Activated effector memory CD4-positive, alpha-beta T cell treated with Interleukin-2 at 50 U/mL for 16 hours (primary cell): ENCODE results near the gene CD3E.
"Not testable (repeated sequence)": the region's sequence is repeated elsewhere in the genome, so short reads cannot be mapped to it uniquely, and the experiment has no call there.

Experiments
- DNase-seq: peaks from one replicate; pipeline ENCODE4 v3.0.0-alpha.2; 2020

Gene CD3E

DNA sequence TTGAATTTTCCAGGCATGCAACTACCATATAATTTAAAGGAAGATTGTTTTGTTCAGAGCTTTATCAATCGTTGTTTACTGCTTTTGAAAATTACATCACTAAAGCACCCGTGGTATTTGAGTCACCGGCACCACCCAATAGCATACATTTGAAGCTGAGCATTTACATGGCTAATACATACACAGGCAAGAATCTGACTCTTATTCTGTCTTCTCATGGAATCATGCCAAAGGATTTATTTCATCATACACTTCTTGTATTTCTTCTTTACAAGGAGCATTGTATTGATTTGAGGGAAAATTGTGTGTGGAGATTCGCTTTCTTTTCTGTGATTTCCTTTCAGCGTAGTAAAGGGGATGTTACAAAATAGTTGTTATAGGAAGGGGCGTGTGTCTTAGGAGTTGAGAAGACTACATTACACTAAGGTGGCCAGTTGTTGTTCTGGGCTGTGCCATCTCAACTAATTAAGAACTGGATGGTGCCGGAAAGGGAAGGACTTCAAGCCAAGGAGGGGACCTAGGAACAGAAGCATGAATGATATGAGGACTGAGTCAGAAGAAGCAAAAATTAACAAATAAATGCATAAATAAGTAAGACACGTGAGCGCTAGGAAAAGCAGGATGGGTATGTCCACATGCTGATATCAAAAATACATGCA lies 12.9 kb upstream of the CD3E start:
- DNase-seq = no peak

DNA sequence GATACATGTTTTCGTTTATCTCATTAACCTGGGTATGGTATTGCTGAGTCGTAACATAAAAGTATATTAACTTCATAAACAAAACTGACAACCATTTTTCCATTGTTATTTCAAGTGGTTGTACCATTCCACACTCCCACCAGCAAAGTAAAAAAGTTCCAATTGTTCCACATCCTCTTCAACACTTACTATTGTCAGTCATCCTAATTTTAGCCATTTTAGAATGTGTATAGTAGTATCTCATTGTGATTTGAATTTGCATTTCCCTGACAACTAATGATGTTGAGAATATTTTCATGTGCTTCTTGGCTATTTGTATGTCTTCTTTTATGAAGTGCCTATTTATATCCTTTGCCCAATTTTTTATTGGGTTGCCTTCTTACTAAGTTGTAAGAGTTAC lies 10.5 kb upstream of the CD3E start:
- no peak for DNase-seq

DNA sequence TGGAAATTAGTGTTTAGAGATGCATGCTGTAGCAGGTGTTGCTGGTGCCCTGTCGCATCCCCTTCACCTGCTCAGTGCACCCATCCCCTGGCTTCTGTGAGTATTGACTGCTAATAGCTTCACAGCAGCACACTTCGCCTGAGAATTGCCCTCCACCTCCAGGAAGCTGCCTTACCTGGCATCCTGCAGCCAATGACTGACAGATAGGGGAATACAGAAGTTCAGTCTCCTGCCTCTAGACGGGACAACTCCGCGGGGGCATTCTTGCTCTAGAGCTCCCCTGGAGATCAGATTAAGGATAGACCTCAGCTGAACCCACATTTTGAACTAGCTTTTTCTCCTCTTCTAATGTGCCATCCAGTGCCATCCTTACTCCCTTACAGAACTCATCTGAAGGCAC lies 9.3 kb upstream of the CD3E start:
- DNase-seq = no peak

DNA sequence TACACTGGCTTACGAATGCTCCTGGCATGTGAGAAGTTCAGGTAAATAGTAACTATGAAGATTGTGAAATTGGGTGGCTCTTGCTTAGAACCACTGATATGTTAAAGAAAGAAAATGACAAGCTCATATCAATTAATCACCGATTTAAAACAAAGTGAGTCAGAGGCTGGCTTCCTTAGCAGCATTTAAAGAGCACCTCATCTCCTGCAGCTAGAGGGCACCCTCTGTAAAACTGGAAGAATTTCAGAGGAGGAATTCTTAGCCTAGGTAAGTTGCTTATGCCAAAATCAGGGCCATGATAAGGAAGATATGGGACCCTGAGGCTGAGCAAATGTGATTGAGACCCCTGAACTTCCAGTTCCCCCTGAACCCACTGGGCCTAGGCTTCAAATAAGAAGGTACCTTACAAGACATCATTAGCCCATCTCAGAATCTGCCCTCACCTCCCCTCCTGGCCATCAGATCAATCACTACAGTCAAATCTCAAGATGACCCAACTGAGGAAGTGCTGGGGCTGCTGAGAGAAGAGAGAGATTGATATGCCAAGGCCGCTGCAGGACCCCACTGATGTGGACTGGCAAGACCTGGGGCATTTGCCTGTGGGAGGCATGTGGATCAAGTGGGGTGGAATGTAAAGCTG lies 8.6 kb upstream of the CD3E start:
- peak; percentile 18 for DNase-seq

DNA sequence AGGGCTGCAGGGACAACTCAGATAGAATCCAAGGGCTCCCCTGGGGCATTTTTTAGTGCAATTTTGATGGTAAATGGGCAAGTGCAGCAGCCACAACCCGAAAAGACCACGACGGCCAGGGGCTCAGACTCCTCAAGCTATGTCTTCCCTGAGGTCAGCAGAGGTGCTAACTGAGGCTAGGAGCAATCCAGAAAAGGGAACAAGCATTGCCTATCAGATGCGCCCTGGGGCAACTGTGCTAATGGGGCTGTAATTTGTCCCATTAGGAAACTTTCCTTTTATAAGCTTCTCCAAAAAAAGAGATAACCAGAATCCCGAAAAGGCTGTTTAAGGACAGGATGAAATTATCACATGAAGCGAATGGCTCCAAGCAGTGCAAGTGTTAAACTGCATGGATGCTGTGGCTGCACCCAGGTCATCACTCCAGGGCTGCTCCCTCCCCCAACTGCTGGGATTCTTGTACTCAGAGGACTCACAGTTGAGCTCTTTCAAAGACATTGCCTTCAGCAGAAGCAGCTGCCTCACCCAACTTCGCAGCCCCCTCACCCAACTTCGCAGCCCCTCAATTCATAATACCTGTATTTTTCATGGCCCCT lies 2.8 kb upstream of the CD3E start:
- DNase-seq = no peak

DNA sequence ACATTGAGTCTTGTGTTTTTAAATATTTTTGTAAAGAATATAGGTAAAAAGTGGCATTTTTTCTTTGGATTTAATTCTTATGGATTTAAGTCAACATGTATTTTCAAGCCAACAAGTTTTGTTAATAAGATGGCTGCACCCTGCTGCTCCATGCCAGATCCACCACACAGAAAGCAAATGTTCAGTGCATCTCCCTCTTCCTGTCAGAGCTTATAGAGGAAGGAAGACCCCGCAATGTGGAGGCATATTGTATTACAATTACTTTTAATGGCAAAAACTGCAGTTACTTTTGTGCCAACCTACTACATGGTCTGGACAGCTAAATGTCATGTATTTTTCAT lies 333 bp upstream of the CD3E start:
- no peak for DNase-seq

DNA sequence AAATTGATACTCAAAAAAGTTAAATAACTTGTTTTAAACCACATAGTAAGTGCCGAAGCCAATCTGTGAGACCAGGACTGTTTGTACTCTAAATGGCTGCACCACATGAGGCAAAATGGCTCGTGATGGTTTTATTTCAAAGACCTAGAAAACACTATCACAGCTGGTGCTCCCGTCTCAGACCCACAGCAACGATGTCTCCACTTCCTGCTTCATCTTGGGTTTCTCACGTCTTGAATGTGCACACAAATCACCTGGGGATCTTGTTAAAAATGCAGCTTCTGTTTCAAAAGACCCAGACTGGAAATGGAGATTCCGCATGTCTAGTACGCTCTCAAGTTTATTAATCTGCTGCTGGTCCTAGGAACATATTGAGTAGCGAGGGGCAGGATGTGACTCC lies 1.2 kb downstream of the CD3E start:
- peak; percentile 36 for DNase-seq

DNA sequence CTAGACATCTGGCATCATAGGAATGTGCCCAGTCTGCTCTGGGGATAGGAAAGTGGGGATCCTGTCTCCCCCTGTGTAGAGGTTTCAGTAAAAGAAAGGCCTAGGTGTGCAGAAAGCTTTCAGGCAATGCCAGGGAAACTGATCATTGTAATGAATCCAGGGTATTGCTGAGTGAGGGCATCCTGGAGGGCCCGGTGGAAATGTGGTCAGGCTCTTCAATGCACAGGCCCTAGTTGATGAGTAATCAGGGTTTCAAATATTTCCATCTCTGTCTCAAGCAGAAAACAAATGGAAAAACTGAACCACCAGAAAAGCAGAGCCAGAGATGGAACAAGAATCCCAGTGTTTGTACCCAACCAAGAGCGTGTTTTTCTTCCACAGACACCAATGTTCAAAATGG lies 2.0 kb downstream of the CD3E start:
- DNase-seq = no peak

DNA sequence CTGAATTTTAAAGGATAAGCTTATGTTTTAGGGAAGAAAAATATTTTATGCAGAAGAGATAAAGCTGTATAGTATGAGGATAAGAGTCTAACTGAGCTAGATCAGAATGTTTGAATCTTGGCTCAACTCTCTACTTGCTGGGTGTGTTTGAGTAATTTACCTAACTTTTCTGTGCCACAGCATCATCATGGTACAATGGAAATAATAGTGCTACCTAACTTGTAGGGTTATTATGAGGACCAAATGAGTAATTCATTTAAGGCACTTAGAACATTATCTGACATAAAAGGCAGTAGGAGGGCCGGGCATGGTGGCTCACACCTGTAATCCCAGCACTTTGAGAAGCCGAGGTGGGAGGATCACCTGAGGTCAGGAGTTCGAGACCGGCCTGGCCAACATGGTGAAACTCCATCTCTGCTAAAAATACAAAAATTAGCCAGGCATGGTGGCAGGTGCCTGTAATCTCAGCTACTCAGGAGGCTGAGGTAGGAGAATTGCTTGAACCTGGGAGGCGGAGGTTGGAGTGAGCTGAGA lies 4.5 kb downstream of the CD3E start:
- DNase-seq = not testable (repeated sequence)

DNA sequence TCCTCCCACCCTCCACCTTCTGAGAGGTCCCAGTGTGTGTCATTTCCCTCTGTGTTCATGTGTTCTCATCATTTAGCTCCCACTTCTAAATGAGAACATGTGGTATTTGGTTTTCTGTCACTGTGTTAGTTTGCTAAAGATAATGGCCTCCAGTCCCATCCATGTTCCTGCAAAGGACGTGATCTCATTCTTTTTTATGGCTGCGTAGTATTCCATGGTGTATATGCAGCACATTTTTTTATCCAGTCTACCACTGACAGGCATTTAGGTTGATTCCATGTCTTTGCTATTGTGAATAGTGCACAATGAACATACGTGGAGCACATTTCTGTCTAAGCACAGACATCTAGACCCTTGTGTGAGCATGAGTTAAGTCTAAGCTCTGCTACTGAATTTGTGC lies 5.7 kb downstream of the CD3E start:
- DNase-seq = no peak

DNA sequence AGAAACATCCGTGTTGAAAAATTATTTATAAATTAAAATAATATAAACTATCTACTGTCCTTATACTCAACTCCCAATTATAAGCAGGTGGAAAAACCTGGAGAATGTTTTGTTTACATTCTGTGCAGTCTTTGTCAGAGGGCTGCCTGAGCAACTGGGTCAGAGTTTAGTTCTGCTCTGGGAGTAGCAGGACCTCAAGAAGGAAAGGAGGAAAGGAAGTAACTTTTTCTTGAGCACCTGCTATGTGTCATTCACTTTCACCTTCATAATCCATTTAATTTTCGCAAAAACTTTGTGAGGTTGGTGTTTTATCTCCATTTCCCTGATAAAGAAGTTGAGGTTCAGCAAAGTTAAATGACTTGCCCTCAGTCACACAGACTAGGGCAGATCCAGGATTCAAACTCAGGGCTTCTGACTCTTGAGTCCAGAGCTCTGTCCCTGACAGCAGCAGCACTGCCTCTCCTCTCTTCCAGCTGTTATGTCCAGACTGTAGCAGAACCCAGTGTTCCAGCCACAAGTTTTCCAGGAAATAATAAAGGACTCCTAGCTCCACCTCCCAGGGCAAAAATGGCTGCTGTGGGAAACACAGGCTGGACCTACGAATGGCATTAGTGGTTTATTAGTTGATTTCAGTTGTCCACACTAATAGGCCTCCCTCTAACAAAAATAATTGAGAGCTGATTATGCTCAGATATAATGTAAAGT lies 6.4 kb downstream of the CD3E start:
- no peak for DNase-seq

DNA sequence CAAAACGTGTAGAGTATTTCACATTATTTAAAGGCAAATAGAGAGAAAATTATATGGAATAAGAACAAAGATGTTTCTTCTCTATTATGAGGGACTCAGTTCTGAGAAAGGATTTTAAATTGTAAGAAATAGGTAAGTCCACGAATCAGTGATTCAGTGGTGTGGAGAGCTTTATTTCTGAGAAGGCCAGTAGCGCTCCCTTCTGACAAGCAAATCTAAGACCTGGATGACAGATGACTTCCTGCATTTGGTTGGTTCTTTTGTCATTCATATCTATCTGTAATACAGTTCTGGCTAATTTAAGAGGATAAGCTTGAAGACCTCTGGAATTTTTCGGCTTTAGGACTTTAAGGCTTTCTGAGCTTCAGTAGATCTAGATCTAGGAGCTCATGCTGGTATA lies 7.0 kb downstream of the CD3E start:
- no peak for DNase-seq

DNA sequence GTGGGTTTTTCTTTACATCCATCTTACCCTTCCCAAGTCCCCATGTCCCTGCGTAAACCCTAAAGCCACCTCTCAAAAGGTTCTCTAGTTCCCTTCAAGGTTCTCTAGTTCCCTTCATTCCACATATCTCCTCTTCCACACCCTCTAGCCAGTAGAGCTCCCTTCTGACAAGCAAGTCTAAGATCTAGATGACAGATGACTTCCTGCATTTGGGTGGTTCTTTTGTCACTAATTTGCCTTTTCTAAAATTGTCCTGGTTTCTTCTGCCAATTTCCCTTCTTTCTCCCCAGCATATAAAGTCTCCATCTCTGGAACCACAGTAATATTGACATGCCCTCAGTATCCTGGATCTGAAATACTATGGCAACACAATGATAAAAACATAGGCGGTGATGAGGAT lies 7.8 kb downstream of the CD3E start:
- DNase-seq = no peak

DNA sequence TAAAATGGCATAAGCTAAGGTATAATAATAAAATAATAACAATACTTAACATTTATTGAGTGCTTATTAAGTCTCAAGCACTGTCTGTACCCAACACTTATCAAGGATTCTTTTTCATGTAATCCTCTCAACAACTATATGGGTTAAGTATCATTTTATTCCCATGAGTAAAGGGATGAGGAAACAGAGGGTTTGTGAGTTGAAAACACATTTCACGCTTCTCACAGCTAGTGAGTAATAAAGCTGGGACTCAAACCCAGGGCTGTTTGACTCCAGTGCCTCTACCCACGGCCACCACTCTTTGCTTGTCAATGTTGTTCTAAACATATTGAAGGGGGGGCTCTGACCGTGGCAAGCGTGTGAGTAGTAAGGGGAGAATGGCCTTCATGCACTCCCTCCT lies 8.7 kb downstream of the CD3E start:
- DNase-seq = no peak

DNA sequence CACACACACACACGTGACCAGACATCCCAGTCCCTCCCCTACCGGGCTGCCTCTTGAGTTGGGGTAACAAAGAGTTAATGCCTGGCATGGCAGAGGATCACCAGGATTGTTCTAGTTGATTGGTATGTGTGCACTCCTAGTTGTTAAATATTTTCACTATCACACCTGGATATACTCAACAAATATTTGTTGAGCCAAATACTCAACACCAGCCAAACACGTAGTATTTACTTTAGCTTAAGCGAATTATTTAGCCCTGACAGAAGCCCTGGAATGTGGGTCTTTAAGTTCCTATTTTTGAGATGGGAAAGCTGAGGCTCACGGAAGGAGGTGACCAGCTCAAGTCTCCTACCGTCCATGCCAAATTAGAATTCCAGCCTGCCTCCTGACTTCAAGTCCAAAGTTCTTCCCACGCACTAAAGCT lies 10.5 kb downstream of the CD3E start:
- no peak for DNase-seq

DNA sequence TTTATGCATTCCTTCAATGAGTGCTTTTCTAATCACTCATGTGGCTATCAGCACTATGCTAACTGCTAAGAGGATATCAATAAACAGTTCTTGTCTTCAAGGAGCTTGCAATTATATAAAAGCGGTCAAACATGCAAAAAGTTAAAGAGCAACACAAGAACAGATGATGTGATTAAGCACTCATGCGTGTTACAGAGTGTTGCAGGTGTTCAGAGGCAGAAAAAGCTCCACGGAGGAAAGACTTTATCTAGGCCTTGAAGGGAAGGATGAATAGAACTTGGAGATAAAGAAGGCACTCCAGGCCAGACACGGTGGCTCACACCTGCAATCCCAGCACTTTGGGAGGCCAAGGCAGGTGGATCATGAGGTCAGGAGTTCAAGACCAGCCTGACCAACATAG lies 13.6 kb downstream of the CD3E start:
- no peak for DNase-seq

DNA sequence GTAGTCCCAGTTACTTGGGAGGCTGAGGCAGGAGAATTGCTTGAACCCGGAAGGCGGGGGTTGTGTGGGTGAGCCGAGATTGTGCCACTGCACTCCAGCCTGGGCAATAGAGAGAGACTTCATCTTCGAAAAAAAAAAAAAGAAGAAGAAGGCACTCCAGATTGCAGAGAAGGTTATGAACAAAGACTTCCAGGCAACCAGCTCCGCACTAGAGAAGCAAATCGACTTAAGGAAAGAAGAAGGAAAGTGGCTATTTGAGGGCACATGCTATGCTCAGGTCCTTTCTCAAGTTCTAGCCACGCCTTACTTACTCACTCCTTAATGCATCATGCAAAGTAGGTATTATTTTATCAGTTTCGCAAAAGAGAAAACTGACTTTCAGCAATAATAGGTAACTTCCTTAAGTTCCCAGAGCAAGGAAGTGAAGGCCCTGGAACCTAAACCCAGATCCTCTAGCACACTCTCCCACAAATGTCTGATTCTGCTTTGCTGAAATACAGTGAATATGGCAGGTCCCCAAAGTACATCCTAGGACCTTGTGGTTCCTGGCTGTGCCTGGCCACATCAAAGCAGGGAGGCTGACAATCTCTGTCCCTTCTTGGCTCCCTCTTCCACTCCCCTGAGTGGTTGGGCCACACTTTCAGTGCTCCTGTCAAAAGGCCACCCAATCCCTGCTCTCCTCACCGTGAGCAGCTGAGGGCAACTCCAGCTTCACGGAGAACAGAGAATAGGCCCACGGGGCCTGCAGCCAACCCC lies 14.2 kb downstream of the CD3E start:
- DNase-seq = no peak

DNA sequence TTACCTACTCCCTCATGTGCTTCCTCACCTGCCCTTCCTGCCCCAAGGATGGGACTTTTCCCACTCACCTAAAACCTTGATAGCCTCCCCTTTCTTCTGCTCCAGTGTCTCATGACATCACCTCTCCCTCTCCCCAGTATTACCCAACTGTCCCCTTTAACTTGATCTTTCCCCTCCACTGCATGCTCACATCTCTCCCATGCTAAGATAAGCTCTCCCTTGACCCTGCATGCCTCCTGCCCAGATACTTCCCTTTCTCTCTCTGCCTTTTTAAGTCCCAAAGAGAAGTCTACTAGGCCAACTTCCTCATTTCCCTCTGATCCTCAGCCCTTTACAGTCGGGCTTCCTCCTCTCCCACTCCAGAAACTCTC lies 14.8 kb downstream of the CD3E start:
- no peak for DNase-seq

DNA sequence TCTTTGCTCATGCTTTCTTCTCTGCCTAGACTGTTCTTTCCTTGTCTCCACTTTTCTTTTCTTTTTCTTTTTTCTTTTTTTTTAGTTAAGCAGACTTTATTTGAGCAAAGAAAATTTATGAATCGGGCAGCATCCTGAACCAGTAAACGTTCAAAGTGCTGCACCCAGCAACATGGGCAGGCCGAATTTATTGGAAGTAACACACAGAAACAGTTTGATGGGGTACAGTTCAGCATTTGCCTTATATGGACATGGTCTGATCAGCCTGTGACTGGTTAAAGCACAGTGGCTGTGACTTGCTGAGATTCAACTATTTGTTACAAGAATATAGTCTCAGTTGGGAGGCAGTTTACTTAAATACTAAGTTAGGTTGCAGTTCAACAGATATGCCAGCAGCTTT lies 16.0 kb downstream of the CD3E start:
- DNase-seq = no peak

DNA sequence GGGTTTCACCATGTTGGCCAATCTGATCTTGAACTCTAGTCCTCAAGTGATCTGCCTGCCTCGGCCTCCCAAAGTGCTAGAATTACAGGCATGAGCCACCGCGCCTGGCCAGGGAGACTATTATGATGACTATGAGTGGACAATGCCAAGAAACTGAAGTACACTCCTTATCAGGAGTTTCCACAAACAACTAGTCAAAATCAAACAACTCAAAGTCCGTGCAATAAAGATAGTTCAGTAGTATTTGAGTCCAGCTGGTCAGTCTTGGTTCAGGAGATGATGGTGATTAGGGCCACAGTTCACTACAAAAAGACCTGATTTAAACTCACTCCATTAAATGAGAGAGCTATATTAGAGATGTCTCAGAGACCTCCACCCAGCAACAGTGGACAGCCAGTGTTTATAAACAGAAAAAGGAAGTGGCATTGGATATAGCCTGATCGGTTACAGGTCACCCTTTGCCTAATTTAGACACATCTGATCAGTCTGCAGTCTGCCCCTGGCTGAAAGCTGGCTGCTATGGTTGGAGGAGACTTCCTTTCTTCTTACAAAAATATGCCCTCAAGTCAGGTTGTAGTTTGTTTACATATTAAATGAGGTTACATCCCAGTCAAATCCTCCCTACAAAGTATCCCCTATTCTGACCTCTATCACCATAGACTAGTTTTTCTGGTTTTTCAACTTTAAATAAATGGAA lies 17.0 kb downstream of the CD3E start:
- no peak for DNase-seq

DNA sequence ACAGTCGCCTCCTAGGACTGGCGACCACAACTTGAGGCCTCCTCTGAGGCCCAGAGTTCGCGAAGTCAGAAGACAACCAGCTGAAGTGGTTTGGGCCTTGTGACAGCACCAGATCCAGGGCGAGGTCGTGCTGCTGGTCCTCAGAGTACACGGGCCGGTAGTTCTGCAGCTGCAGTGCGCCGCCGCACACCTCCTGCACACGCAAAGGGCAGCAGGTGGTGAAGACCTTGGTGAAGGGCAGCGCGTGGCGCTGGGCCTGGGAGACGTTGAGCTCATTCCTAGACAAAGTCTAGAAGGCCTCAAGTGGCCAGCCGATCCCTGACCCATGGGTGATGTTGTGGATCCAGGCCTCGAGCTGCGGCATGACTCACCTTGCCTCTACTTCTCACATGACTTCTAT lies 18.2 kb downstream of the CD3E start:
- no peak for DNase-seq

DNA sequence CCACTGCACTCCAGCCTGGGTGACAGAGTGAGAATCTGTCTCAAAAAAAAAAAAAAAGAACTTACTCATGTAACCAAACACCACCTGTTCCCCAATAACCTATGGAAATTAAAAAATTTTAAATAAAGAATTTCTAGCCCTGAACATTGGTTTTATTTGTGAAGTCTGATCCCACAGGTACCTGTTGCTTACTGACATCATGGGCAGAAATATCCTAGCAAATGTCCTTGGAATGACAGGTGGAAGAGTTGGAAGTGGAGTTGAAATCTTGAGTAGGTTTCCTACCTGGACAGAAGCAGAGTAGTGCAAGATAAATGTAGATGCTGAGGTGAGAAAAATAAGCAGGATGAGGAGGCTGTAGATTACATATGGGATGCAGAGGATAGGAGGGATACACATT lies 20.8 kb downstream of the CD3E start:
- no peak for DNase-seq

DNA sequence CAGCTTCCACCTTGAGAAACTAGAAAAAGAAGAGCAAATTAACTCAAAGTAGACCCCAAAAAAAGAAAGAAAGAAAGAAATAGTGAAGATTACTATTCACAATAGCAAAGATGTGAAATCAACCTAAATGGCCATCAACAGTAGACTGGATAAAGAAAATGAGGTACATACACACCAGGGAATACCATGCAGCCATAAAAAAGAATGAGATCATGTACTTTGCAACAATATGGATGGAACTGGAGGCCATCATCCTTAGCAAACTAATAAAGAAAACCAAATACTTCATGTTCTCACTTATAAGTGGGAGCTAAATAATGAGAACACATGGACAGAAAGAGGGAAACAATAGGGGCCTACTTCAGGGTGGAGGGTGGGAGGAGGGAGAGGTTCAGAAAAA lies 24.2 kb downstream of the CD3E start:
- DNase-seq = no peak
